Heart left ventricle (tissue), 13 donors: ENCODE results near the gene HDAC4.

Experiments used
- POLR2A ChIP-seq, 2 donors: fragments of 450-650 bp; IDR thresholded peaks; one replicate each; pipeline ENCODE4 v1.6.1; 2017; ENCODE audit warnings: antibody characterized with exemption in 2 of 2, mild to moderate bottlenecking in 2 of 2, moderate library complexity in 2 of 2
- TF ChIP-seq, protein P1 (sequence below), 12 donors: fragments of 200-600 bp; sonication (generic) in 4 of 12; IDR thresholded peaks; one replicate each; pipeline versions ENCODE4 v1.5.0 to v1.8.0; 2018 to 2022; ENCODE audit warnings: antibody characterized with exemption in 12 of 12, mild to moderate bottlenecking in 5 of 12
- donor health status: ischemic (EF 13 %, LVEDD 7.1; RV severe dilation, severe dysfunction).
- donor health status: DM: no; HTN: yes; CAD: no.
- donor health status: DM: no; HTN: no; CAD: no.
- donor health status: ischemic (EF 25% LVEDD 6.9; RV normal size, moderate dysfunction).
- donor health status: ischemic (EF 25% LVEDD 5.7; RV mildly dilated, moderate dysfunction).
- donor health status: ischemic (EF 35%, LVEDD 5.7; RV mildly dilated, moderate dysfunction).
- donor health status: nonischemic (EF 11% LVEDD 7.7; RV severe dilation, severe dysfunction).
- donor health status: DM: yes; HTN: yes; CAD: no.
- donor health status: PGD.
- donor health status: ischemic (EF 29% LVEDD 5.4; RV normal size, mild dysfunction).
- donor health status: nonischemic (EF 23%, LVEDD 6.1; RV moderate dilation, normal function).

DNA sequence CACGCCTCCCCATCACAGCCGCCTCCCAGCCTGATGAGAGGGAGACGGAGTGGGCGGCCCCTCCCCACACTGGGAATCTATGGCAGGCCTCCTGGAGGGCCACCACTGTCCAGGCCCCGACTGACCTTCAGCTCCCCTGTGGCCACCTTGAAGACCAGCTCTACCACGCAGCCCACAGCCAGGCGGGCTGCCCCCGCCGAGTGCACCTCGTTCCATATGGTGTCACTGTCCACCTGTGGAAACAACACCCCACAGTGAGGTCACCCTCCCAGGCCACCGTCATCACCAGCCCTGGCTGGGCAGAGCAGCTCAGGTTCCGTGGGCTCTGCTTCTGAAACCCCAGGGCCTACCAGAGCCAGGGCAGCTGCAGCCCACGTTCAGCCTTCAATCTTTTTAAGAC lies 310.9 kb downstream of the HDAC4 start:
- TF ChIP-seq, protein P1, sequence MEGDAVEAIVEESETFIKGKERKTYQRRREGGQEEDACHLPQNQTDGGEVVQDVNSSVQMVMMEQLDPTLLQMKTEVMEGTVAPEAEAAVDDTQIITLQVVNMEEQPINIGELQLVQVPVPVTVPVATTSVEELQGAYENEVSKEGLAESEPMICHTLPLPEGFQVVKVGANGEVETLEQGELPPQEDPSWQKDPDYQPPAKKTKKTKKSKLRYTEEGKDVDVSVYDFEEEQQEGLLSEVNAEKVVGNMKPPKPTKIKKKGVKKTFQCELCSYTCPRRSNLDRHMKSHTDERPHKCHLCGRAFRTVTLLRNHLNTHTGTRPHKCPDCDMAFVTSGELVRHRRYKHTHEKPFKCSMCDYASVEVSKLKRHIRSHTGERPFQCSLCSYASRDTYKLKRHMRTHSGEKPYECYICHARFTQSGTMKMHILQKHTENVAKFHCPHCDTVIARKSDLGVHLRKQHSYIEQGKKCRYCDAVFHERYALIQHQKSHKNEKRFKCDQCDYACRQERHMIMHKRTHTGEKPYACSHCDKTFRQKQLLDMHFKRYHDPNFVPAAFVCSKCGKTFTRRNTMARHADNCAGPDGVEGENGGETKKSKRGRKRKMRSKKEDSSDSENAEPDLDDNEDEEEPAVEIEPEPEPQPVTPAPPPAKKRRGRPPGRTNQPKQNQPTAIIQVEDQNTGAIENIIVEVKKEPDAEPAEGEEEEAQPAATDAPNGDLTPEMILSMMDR (IDR thresholded peaks at IDR 0.05), result no peak
- TF ChIP-seq POLR2A (IDR thresholded peaks at IDR 0.05), result no peak
